T-cell (primary cell): Measurements from ENCODE around the gene TSPAN9. TPM values are rescaled to one million over a fixed set of nuclear protein-coding genes. Genes with fewer than 3 reads are reported as not detected.

Experiments used
- ATAC-seq, 4 experiments: fragments of 200-7000 bp in 3 of 4; fragments of 150-1000 bp in 1 of 4; cut with Tn5 transposase; replicated peaks in 1 of 4; 1 replicate in 3 of 4; 2 replicates in 1 of 4; pipeline ENCODE4 v1.10.0; 2021; ENCODE audit warnings: moderate library complexity in 3 of 4, mild to moderate bottlenecking in 2 of 4, moderate number of reproducible peaks in 1 of 4
- CTCF ChIA-PET, 2 donors: fragments of 300-600 bp; sonication (Branson Sonifier 250); formaldehyde crosslinking; loops; one replicate each; lab custom pipeline; 2022; ENCODE audit warnings: antibody characterized with exemption in 2 of 2; lab: Charles Lee
- POLR2A ChIA-PET, 2 donors: fragments of 300-600 bp; sonication (Branson Sonifier 250); formaldehyde crosslinking; loops; one replicate each; lab custom pipeline; 2022; ENCODE audit warnings: antibody characterized with exemption in 2 of 2; lab: Charles Lee
- DNase-seq, 35 experiments: peaks; one replicate each; pipeline versions ENCODE4 v3.0.0 to v3.0.0-alpha.2; 2013 to 2023
- H3K27ac ChIP-seq: one replicate; pipeline ENCODE4 v1.5.1; 2013; ENCODE audit warnings: low read length
- H3K27me3 ChIP-seq, 2 experiments: replicated peaks in 1 of 2; 1 replicate in 1 of 2; 2 replicates in 1 of 2; pipeline versions ENCODE4 v1.6.1 to v1.7.0; 2013; ENCODE audit warnings: low read length in 1 of 2, mixed read lengths in 1 of 2; ENCODE audit not compliant: control insufficient read depth in 2 of 2, insufficient read depth in 2 of 2; ENCODE audit errors: extremely low read depth in 1 of 2
- H3K36me3 ChIP-seq, 2 donors: 1 replicate in 1 of 2; 2 replicates in 1 of 2; pipeline versions ENCODE4 v1.6.1 to v1.7.0; 2013; ENCODE audit warnings: low read length in 1 of 2; ENCODE audit not compliant: control insufficient read depth in 2 of 2, insufficient read depth in 1 of 2; ENCODE audit errors: extremely low read depth in 1 of 2
- H3K4me1 ChIP-seq, 2 experiments: 1 replicate in 1 of 2; 2 replicates in 1 of 2; pipeline versions ENCODE4 v1.6.1 to v1.7.0; 2013; ENCODE audit warnings: low read length in 2 of 2, mixed read lengths in 1 of 2; ENCODE audit not compliant: insufficient read depth in 2 of 2, control insufficient read depth in 1 of 2; ENCODE audit errors: extremely low read depth in 1 of 2
- H3K4me3 ChIP-seq, 2 donors: 1 replicate in 1 of 2; 2 replicates in 1 of 2; pipeline versions ENCODE4 v1.5.1 to v1.7.0; 2013; ENCODE audit warnings: mild to moderate bottlenecking in 2 of 2, low read length in 1 of 2, moderate library complexity in 1 of 2; ENCODE audit not compliant: control insufficient read depth in 1 of 2; ENCODE audit errors: extremely low read depth in 1 of 2
- H3K9me3 ChIP-seq: 2 replicates; pipeline ENCODE4 v1.7.0; 2013
- H3K27ac Mint-ChIP-seq, 2 donors: one replicate each; pipeline ENCODE4 v1.8.0; 2020 to 2021; ENCODE audit warnings: mild to moderate bottlenecking in 2 of 2, mixed read lengths in 2 of 2
- H3K27me3 Mint-ChIP-seq, 2 donors: one replicate each; pipeline ENCODE4 v1.8.0; 2021 to 2022; ENCODE audit warnings: mixed read lengths in 2 of 2
- H3K36me3 Mint-ChIP-seq: one replicate; pipeline ENCODE4 v1.8.0; 2021; ENCODE audit warnings: mixed read lengths
- H3K4me1 Mint-ChIP-seq, 3 donors: one replicate each; pipeline ENCODE4 v1.8.0; 2020 to 2022; ENCODE audit warnings: mixed read lengths in 3 of 3, mild to moderate bottlenecking in 1 of 3
- H3K4me3 Mint-ChIP-seq, 3 donors: one replicate each; pipeline ENCODE4 v1.8.0; 2020 to 2022; ENCODE audit warnings: mild to moderate bottlenecking in 3 of 3, mixed read lengths in 3 of 3, moderate library complexity in 3 of 3
- H3K9me3 Mint-ChIP-seq, 3 donors: one replicate each; pipeline ENCODE4 v1.8.0; 2020 to 2022; ENCODE audit warnings: mixed read lengths in 3 of 3
- WGBS: methylation state at CpG from one replicate; pipeline ENCODE4 v1.1.5; 2013; ENCODE audit warnings: missing lambda C conversion rate; ENCODE audit not compliant: insufficient coverage; 5-methylcytosine and 5-hydroxymethylcytosine counted together
- total RNA-seq, 35 experiments: library from RNA in 6 of 35; stranded (reverse) in 6 of 35; fragments of 120-200 nt in 1 of 35; gene quantifications; one replicate each; pipeline versions ENCODE4 v1.2.1 to v1.2.4 and lab custom pipeline; 2013 to 2026

The TSPAN9 gene
- total RNA-seq, 5 donors from 2014 or later (not counting 1 experiment from before 2014, with no cell fraction given) = 0.56 to 1.1 (median 0.70) TPM

- Histone ChIP-seq H3K9me3 (no peaks in the 10 kb centered on the region), H3K27ac (no peak overlapping the region), H3K4me3 (no peak overlapping the region), H3K36me3 (no peaks in the 10 kb centered on the region), H3K4me1 (no peaks in the 10 kb centered on the region), H3K27me3 (peaks cover 0 to 37% of the 10 kb centered on the region in 2 experiments)
- POLR2A ChIA-PET = no interaction called here
- peaks cover 3 to 6% of the 10 kb centered on the region in 2 donors for H3K27me3 Mint-ChIP-seq
- WGBS = 84% methylated on average over 7 of the region's 12 CpGs
- no peaks in the 10 kb centered on the region for H3K9me3 Mint-ChIP-seq
- no peak overlapping the region for H3K4me3 Mint-ChIP-seq
- no peaks in the 10 kb centered on the region for H3K36me3 Mint-ChIP-seq
- no peak overlapping the region for H3K27ac Mint-ChIP-seq
- no peaks in the 10 kb centered on the region for H3K4me1 Mint-ChIP-seq
- DNase-seq (no peak), ATAC-seq (no peak)
- CTCF ChIA-PET = no interaction called here
Observed at GRCh38 chr12:3292677-3293412, 215.7 kb downstream of the TSPAN9 start.

- no peak for ATAC-seq
- H3K4me3 Mint-ChIP-seq = no peak overlapping the region
- Histone ChIP-seq H3K9me3 (no peaks in the 10 kb centered on the region), H3K4me3 (no peak overlapping the region), H3K36me3 (no peaks in the 10 kb centered on the region), H3K27me3 (peaks cover 0 to 42% of the 10 kb centered on the region in 2 experiments), H3K27ac (no peak overlapping the region), H3K4me1 (no peaks in the 10 kb centered on the region)
- H3K4me1 Mint-ChIP-seq = no peaks in the 10 kb centered on the region
- POLR2A ChIA-PET = no interaction called here
- H3K9me3 Mint-ChIP-seq = no peaks in the 10 kb centered on the region
- no peak for DNase-seq
- H3K27ac Mint-ChIP-seq = no peak overlapping the region
- CTCF ChIA-PET = no interaction called here
- peaks cover 3 to 8% of the 10 kb centered on the region in 2 donors for H3K27me3 Mint-ChIP-seq
- H3K36me3 Mint-ChIP-seq = no peaks in the 10 kb centered on the region
- WGBS = 85% methylated on average over 11 of the region's 18 CpGs
Observed at GRCh38 chr12:3293446-3294161, 216.4 kb downstream of the TSPAN9 start.

GRCh38 chr12:3294481-3294911 lies 217.3 kb downstream of the TSPAN9 start:
- Mint-ChIP-seq H3K4me3 (no peak overlapping the region), H3K27me3 (peaks cover 8 to 16% of the 10 kb centered on the region in 2 donors), H3K4me1 (no peaks in the 10 kb centered on the region), H3K36me3 (no peaks in the 10 kb centered on the region), H3K27ac (no peak overlapping the region), H3K9me3 (no peaks in the 10 kb centered on the region)
- H3K27ac ChIP-seq = no peak overlapping the region
- no peaks in the 10 kb centered on the region for H3K4me1 ChIP-seq
- no peaks in the 10 kb centered on the region for H3K9me3 ChIP-seq
- peaks cover 0 to 50% of the 10 kb centered on the region in 2 experiments for H3K27me3 ChIP-seq
- no peaks in the 10 kb centered on the region for H3K36me3 ChIP-seq
- POLR2A ChIA-PET = no interaction called here
- CTCF ChIA-PET = interaction anchor here in 1 of 2 donors (0.6 kb wide), 1 partner anchor 509 kb away, joined by 3 read pairs; no protein-coding TSS in a partner anchor
- no peak for DNase-seq
- no peak for ATAC-seq
- no peak overlapping the region for H3K4me3 ChIP-seq
- 78% methylated on average over 10 of the region's 15 CpGs for WGBS

- H3K27ac ChIP-seq = no peak overlapping the region
- no peaks in the 10 kb centered on the region for H3K9me3 Mint-ChIP-seq
- 81% methylated on average over 5 of the region's 8 CpGs for WGBS
- ChIA-PET CTCF (no interaction called here), POLR2A (no interaction called here)
- H3K9me3 ChIP-seq = no peaks in the 10 kb centered on the region
- peaks cover 6 to 7% (median 6%) of the 10 kb centered on the region in 3 donors for H3K4me1 Mint-ChIP-seq
- no peak overlapping the region for H3K27ac Mint-ChIP-seq
- H3K4me3 ChIP-seq = no peak overlapping the region
- peaks cover 8 to 16% of the 10 kb centered on the region in 2 donors for H3K27me3 Mint-ChIP-seq
- H3K4me1 ChIP-seq = peaks cover 0 to 6% of the 10 kb centered on the region in 2 experiments
- no peak for DNase-seq
- H3K27me3 ChIP-seq = peaks cover 0 to 54% of the 10 kb centered on the region in 2 experiments
- no peaks in the 10 kb centered on the region for H3K36me3 ChIP-seq
- no peaks in the 10 kb centered on the region for H3K36me3 Mint-ChIP-seq
- no peak overlapping the region for H3K4me3 Mint-ChIP-seq
- no peak for ATAC-seq
Observed at GRCh38 chr12:3295225-3295624, 218.0 kb downstream of the TSPAN9 start.

GRCh38 chr12:3295646-3296408 lies 218.6 kb downstream of the TSPAN9 start:
- WGBS = 72% methylated on average over 15 of the region's 16 CpGs
- no peak for ATAC-seq
- ChIA-PET POLR2A (no interaction called here), CTCF (no interaction called here)
- Histone ChIP-seq H3K9me3 (no peaks in the 10 kb centered on the region), H3K4me3 (no peak overlapping the region), H3K36me3 (no peaks in the 10 kb centered on the region), H3K27ac (no peak overlapping the region), H3K4me1 (peaks cover 0 to 12% of the 10 kb centered on the region in 2 experiments), H3K27me3 (peaks cover 0 to 59% of the 10 kb centered on the region in 2 experiments)
- Mint-ChIP-seq H3K4me3 (no peak overlapping the region), H3K27me3 (peaks cover 8 to 17% of the 10 kb centered on the region in 2 donors), H3K4me1 (peaks cover 12 to 13% (median 12%) of the 10 kb centered on the region in 3 donors), H3K9me3 (no peaks in the 10 kb centered on the region), H3K27ac (no peak overlapping the region), H3K36me3 (no peaks in the 10 kb centered on the region)
- DNase-seq = no peak

GRCh38 chr12:3296409-3296701 lies 219.2 kb downstream of the TSPAN9 start:
- H3K27me3 Mint-ChIP-seq = peaks cover 8 to 20% of the 10 kb centered on the region in 2 donors
- Histone ChIP-seq H3K4me1 (peaks cover 0 to 14% of the 10 kb centered on the region in 2 experiments), H3K27ac (no peak overlapping the region), H3K27me3 (peaks cover 0 to 60% of the 10 kb centered on the region in 2 experiments), H3K4me3 (no peak overlapping the region), H3K9me3 (no peaks in the 10 kb centered on the region), H3K36me3 (no peaks in the 10 kb centered on the region)
- H3K4me3 Mint-ChIP-seq = no peak overlapping the region
- DNase-seq (no peak), ATAC-seq (no peak)
- CTCF ChIA-PET = no interaction called here
- 92% methylated on average over 2 of the region's 6 CpGs for WGBS
- H3K9me3 Mint-ChIP-seq = no peaks in the 10 kb centered on the region
- H3K4me1 Mint-ChIP-seq = peaks cover 12 to 13% (median 12%) of the 10 kb centered on the region in 3 donors
- H3K27ac Mint-ChIP-seq = no peak overlapping the region
- H3K36me3 Mint-ChIP-seq = no peaks in the 10 kb centered on the region
- POLR2A ChIA-PET = no interaction called here
